ENCODE measurements around the gene YES1.

YES1 gene

DNA sequence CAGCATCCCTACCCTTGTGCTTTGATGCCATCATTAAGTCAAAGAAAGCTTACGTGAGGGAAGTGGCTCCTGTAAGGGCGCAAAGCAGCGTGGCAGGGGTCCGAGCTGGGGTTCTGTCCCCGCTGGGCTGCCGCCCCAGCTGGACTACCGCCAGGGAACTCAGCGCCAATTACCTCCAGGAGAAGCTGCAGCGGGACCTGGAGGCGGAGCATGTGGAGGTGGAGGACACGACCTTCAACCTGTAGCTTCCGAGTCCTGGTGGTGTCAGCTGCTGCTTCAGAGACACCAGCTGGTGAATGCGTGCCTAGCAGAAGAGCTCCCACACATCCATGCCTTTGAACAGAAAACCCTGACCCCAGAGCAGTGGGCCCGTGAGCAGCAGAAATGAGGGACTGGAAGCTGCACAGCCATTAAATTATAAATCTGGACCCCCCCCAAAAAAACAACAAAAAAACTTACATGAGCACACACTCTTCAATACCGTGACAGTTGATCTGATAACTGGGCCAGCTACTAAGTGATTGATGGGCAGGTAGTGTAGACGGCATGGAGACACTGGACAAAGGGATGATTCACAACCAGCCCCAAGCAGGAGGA, 20.1 kb upstream of the YES1 start:
- TF ChIP-seq ZFX (IDR thresholded peaks at IDR 0.05), result no peak
- TF ChIP-seq, protein P1, sequence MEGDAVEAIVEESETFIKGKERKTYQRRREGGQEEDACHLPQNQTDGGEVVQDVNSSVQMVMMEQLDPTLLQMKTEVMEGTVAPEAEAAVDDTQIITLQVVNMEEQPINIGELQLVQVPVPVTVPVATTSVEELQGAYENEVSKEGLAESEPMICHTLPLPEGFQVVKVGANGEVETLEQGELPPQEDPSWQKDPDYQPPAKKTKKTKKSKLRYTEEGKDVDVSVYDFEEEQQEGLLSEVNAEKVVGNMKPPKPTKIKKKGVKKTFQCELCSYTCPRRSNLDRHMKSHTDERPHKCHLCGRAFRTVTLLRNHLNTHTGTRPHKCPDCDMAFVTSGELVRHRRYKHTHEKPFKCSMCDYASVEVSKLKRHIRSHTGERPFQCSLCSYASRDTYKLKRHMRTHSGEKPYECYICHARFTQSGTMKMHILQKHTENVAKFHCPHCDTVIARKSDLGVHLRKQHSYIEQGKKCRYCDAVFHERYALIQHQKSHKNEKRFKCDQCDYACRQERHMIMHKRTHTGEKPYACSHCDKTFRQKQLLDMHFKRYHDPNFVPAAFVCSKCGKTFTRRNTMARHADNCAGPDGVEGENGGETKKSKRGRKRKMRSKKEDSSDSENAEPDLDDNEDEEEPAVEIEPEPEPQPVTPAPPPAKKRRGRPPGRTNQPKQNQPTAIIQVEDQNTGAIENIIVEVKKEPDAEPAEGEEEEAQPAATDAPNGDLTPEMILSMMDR (conservative IDR thresholded peaks at IDR 0.05), result peak; percentile 11
- H3K27ac ChIP-seq, result no peak overlapping the region

- TF ChIP-seq, protein P1 (conservative IDR thresholded peaks at IDR 0.05), result no peak
- no peak for TF ChIP-seq ZFX (IDR thresholded peaks at IDR 0.05)
- no peak overlapping the region for H3K27ac ChIP-seq
Measured at GRCh38 chr18:830315-830901, 18.4 kb upstream of the YES1 start.

DNA sequence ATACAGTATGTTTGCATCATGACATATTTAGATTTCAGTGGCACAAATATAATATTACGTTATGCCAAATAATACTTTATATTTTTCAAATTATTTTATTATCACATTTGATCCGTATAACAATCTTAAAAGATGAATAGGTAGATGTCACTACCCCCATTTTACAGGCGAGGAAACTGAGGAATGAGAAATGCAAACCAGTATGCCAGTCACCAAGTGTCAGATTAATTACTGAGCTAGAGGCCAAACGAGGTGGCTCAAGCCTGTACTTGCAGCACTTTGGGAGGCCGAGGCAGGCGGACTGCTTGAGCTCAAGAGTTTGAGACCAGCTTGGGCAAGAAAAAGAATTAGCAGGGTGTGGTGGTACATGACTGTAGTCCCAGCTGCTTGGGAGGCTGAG, 17.4 kb upstream of the YES1 start:
- no peak overlapping the region for H3K27ac ChIP-seq
- no peak for TF ChIP-seq ZFX (IDR thresholded peaks at IDR 0.05)
- TF ChIP-seq, protein P1 (conservative IDR thresholded peaks at IDR 0.05), result no peak

DNA sequence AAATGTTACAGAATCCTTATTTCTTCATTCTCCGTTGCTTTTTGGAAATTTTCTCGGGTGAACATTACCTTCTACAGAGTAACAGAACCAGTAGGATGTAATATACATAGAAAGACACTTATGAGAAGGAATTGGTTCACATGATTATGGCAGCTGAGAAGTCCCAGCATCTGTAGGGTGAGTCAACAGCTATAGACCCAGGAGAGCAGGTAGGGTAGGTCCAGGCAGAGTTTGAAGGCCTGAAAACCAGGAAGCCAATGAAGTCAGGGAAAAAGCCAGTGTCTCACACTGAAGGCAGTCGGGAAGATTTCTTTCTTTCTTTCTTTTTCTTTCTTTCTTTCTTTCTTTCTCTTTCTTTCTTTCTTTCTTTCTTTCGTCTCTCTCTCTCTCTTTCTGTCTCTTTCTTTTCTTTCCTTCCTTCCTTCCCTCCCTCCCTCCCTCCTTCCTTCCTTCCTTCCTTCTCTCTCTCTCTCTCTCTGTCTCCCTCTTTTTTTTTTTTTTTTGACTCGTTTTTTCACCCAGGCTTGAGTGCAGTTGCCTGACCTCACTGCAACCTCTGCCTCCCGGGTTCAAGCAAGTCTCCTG, 15.1 kb upstream of the YES1 start:
- no peak for TF ChIP-seq ZFX (IDR thresholded peaks at IDR 0.05)
- TF ChIP-seq, protein P1 (conservative IDR thresholded peaks at IDR 0.05), result no peak
- no peak overlapping the region for H3K27ac ChIP-seq

DNA sequence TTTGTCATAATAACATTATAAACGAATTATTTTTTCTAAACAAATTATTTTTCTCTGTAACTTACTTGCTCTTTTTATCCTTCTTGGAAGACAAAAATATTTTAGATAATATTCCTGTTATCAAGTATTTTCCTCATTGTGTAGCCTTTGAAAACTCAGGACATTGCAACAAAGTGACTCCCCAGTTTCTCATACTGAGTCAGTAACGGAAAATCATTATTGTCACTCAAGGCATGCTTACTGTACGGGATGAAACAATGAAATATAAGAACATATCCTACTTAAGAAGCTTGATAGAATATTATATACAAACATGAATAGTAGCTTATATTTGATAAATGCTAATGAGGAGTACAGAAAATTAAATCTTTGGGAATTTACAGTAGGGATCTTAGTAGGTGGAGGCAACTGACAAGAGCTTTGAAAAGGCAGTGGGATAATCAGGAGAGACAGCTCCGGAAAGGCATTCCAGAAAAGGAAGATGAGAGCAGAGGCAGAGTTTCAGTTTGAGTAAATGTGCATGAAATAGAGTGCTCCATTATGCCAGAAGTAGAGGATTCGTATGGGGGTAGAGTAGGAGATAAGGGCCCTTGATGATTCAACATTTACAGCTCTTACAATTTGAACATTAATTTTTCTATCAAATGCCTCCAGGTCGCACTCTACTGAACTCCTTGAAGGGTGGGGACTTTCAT, 14.0 kb upstream of the YES1 start:
- H3K27ac ChIP-seq, result no peak overlapping the region
- no peak for TF ChIP-seq ZFX (IDR thresholded peaks at IDR 0.05)
- TF ChIP-seq, protein P1 (conservative IDR thresholded peaks at IDR 0.05), result no peak

DNA sequence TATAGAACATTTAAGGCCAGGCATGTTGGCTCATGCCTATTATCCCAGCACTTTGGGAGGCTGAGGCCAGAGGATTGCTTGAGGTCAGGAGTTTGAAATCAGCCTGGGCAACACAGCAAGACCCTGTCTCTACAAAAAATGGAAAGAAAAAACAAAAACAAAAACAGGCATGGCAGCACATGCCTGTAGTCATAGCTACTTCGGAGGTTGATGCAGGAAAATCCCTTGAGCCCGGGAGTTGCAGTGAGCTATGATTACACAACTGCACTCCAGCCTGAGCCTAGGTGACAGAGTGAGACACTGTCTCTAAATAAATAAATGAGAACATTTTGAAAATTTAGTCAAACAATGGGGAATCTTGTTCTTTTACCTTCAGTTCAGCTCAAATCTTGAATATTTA, 12.1 kb upstream of the YES1 start:
- H3K27ac ChIP-seq, result peak overlapping the region; percentile 40; the same call in 1 of the 2 replicates
- TF ChIP-seq, protein P1 (conservative IDR thresholded peaks at IDR 0.05), result no peak
- no peak for TF ChIP-seq ZFX (IDR thresholded peaks at IDR 0.05)
